Ishikawa (cell line): ENCODE measurements around the gene BICRA.
A peak's percentile ranks its signal among the peaks of the same experiment; 100 is the strongest.

Source experiments
- CEBPB ChIP-seq: IDR thresholded peaks from 2 replicates; pipeline ENCODE4 v1.6.1; 2012
- CREB1 ChIP-seq: IDR thresholded peaks from 2 replicates; pipeline ENCODE4 v1.6.1; 2012; ENCODE audit warnings: low read depth
- EGR1 ChIP-seq: IDR thresholded peaks from 2 replicates; pipeline ENCODE4 v1.6.1; 2012
- EP300 ChIP-seq: IDR thresholded peaks from 2 replicates; pipeline ENCODE4 v1.6.1; 2012; ENCODE audit warnings: borderline replicate concordance
- FOXM1 ChIP-seq: IDR thresholded peaks from 2 replicates; pipeline ENCODE4 v1.6.1; 2012; ENCODE audit warnings: low read depth, borderline replicate concordance
- NFIC ChIP-seq: IDR thresholded peaks from 2 replicates; pipeline ENCODE4 v1.6.1; 2012
- RAD21 ChIP-seq: IDR thresholded peaks from 2 replicates; pipeline ENCODE4 v1.6.1; 2012; ENCODE audit warnings: low read depth
- TAF1 ChIP-seq: IDR thresholded peaks from 2 replicates; pipeline ENCODE4 v1.6.1; 2012; ENCODE audit warnings: low read depth, mild to moderate bottlenecking
- TCF12 ChIP-seq: IDR thresholded peaks from 2 replicates; pipeline ENCODE4 v1.6.1; 2012; ENCODE audit warnings: low read depth
- TEAD4 ChIP-seq: IDR thresholded peaks from 2 replicates; pipeline ENCODE4 v1.6.1; 2012
- YY1 ChIP-seq: IDR thresholded peaks from 2 replicates; pipeline ENCODE4 v1.6.1; 2012; ENCODE audit warnings: low read depth
- ZBTB7A ChIP-seq: IDR thresholded peaks from 2 replicates; pipeline ENCODE4 v1.6.1; 2012; ENCODE audit warnings: low read depth
- TF ChIP-seq, protein P1 (sequence below): IDR thresholded peaks from 2 replicates; pipeline ENCODE4 v1.6.1; 2012
- TF ChIP-seq, protein P2 (sequence below): IDR thresholded peaks from 2 replicates; pipeline ENCODE4 v1.6.1; 2012
- TF ChIP-seq, protein P3 (sequence below): IDR thresholded peaks from 2 replicates; pipeline ENCODE4 v1.6.1; 2012; ENCODE audit warnings: low read depth, mild to moderate bottlenecking

The BICRA gene

DNA sequence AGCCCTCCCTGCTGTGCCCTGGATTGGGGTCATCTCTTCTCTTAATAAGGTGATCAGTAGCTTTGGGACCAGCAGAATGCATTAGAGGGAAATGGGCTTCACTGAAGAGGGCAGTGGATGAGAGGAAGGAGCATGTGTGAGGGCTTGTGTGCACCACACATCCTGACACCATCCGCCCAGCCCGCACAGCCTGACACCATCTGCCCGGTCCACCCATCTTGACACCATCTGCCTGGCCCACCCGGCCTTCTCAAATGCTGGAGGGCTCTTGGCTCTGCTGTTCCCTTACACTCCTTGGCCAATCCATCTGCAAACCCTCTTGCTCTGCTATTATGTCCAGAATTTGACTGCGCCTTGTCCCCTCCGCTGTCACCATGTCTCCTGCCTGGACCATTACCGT is 41.8 kb downstream of the BICRA start:
- TF ChIP-seq YY1 (no peak), ZBTB7A (no peak), CEBPB (no peak), CREB1 (no peak), RAD21 (no peak), NFIC (no peak), TAF1 (no peak), TCF12 (no peak), TEAD4 (no peak), EGR1 (no peak), FOXM1 (no peak), EP300 (no peak)
- TF ChIP-seq, protein P1, sequence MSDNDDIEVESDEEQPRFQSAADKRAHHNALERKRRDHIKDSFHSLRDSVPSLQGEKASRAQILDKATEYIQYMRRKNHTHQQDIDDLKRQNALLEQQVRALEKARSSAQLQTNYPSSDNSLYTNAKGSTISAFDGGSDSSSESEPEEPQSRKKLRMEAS = no peak
- TF ChIP-seq, protein P2, sequence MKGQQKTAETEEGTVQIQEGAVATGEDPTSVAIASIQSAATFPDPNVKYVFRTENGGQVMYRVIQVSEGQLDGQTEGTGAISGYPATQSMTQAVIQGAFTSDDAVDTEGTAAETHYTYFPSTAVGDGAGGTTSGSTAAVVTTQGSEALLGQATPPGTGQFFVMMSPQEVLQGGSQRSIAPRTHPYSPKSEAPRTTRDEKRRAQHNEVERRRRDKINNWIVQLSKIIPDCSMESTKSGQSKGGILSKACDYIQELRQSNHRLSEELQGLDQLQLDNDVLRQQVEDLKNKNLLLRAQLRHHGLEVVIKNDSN = no peak
- TF ChIP-seq, protein P3, sequence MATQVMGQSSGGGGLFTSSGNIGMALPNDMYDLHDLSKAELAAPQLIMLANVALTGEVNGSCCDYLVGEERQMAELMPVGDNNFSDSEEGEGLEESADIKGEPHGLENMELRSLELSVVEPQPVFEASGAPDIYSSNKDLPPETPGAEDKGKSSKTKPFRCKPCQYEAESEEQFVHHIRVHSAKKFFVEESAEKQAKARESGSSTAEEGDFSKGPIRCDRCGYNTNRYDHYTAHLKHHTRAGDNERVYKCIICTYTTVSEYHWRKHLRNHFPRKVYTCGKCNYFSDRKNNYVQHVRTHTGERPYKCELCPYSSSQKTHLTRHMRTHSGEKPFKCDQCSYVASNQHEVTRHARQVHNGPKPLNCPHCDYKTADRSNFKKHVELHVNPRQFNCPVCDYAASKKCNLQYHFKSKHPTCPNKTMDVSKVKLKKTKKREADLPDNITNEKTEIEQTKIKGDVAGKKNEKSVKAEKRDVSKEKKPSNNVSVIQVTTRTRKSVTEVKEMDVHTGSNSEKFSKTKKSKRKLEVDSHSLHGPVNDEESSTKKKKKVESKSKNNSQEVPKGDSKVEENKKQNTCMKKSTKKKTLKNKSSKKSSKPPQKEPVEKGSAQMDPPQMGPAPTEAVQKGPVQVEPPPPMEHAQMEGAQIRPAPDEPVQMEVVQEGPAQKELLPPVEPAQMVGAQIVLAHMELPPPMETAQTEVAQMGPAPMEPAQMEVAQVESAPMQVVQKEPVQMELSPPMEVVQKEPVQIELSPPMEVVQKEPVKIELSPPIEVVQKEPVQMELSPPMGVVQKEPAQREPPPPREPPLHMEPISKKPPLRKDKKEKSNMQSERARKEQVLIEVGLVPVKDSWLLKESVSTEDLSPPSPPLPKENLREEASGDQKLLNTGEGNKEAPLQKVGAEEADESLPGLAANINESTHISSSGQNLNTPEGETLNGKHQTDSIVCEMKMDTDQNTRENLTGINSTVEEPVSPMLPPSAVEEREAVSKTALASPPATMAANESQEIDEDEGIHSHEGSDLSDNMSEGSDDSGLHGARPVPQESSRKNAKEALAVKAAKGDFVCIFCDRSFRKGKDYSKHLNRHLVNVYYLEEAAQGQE = no peak

DNA sequence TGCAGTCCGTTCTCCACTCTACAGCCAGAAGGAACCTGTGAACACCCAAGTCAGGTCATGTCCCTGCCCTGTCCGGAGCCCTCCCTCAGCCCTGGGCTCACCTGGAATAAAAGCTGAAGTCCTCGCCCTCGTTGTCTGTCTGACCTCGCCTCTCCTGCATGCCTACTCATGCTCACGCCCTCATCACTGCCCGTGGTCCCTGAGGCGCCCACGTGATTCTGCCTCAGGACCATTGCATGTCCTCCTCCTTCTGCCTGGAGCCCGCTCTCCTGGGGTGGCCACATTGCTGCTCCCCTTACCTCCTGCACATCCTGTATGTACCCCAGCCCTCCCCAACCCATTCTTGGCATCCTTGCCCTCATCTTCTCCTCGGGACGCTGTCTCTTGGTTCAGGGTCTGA is 42.2 kb downstream of the BICRA start:
- TF ChIP-seq YY1 = no peak
- TF ChIP-seq, protein P1 = no peak
- TF ChIP-seq EP300 = no peak
- TF ChIP-seq NFIC = no peak

DNA sequence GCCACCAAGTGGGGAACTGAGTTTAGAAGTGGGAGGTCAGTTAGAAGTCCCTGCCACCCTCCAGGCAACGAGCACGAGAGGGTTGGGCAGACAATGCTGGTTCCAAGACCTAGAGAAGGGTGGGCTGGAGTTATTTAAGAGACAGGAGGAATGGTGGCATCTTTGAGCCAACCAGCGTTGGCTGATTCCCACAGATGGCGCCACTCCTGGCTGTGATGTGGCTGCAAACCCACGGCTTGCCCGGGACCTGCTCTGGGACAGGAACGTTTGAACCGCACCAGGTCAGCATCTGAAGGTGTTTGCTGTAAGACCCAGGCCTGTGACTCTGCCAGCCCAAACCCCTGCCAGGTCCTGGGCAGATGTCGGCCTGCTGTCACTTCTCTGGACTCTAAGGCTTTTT is 42.8 kb downstream of the BICRA start:
- TF ChIP-seq TAF1 = no peak
- TF ChIP-seq, protein P2 = no peak
- no peak for TF ChIP-seq CEBPB
- TF ChIP-seq TEAD4 = no peak
- TF ChIP-seq NFIC = no peak

DNA sequence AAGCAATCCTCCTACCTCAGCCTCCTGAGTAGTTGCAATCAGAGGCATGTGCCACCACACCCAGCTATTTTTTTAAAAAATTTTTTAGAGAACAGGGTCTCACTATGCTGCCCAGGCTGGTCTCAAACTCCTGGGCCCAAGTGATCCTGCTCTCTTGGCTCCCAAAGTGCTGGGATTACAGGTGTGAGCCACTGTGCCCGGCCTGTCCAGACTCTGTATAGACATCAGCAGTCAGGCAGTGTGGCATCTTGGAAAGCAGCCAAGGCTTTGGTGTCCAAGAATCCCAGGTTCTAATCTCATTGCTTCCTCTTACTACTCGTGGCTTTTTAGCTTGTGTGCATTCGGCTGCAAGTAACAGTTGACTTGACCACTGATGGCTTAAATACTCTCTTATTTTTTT is 43.4 kb downstream of the BICRA start:
- no peak for TF ChIP-seq RAD21
- TF ChIP-seq, protein P2 = no peak
- TF ChIP-seq TCF12 = no peak
- peak; percentile 31; the same call in 1 of the 2 replicates for TF ChIP-seq NFIC

DNA sequence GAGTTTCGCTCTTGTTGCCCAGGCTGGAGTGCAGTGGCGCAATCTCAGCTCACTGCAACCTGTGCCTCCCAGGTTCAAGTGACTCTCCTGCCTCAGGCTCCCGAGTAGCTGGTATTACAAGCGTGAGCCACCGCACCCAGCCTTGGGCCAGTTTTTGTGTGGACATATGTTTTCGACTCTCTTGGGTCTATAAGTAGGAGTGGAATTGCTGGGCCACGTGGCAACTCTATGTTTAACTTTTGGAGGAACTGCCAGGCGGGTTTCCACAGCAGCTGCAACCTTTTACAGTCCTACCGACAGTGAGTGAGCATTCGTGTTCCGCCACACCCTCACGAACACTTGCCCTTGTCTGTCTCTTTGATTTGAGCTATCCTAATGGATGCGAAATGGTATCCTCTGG is 44.9 kb downstream of the BICRA start:
- TF ChIP-seq TCF12 (no peak), YY1 (no peak), ZBTB7A (no peak), FOXM1 (no peak), RAD21 (no peak), TEAD4 (no peak), EGR1 (no peak), EP300 (no peak), TAF1 (no peak), CEBPB (no peak), NFIC (no peak), CREB1 (no peak)
- TF ChIP-seq, protein P3 = no peak
- TF ChIP-seq, protein P2 = no peak
- TF ChIP-seq, protein P1 = no peak

DNA sequence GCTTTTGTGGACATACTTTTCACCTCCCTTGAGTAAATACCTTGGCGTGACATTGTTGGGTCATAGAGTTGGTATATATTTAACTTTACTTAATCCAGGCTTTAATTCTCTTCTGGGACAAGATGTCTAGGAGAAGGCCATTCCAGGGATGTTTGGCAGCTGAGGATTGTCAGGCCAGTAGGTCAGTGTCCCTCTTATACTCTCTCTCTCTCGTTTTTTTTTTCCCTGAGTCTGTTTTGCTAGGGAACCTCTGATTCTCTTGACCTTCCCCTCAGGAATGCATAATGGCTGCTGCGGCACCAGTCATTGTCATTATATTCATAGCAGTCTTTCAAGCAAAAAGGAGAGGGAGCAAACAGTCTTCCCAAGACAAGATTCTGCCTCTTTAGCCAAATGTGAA is 48.8 kb downstream of the BICRA start:
- TF ChIP-seq, protein P1 = no peak
- no peak for TF ChIP-seq NFIC
- no peak for TF ChIP-seq CEBPB
- TF ChIP-seq EP300 = no peak
- no peak for TF ChIP-seq TCF12
- TF ChIP-seq, protein P2 = no peak
- no peak for TF ChIP-seq YY1
- TF ChIP-seq EGR1 = no peak
- no peak for TF ChIP-seq CREB1
- no peak for TF ChIP-seq FOXM1
- no peak for TF ChIP-seq TAF1
- TF ChIP-seq RAD21 = no peak
- no peak for TF ChIP-seq TEAD4
- TF ChIP-seq, protein P3 = no peak
- no peak for TF ChIP-seq ZBTB7A
